Loucy (cell line): ENCODE data around the gene DUS2.
A peak's percentile ranks its signal among the peaks of the same experiment; 100 is the strongest.

Experiments
- H2AFZ ChIP-seq: fragments of 200-600 bp; sonication (generic); 2 replicates; pipeline ENCODE4 v1.6.0; 2016; ENCODE audit warnings: antibody characterized with exemption, mild to moderate bottlenecking, low read length, moderate library complexity
- H3F3A ChIP-seq: fragments of 200-600 bp; 2 replicates; pipeline ENCODE4 v1.6.0; 2016; ENCODE audit warnings: antibody characterized with exemption, low read depth, mild to moderate bottlenecking
- H3K27me3 ChIP-seq: fragments of 200-600 bp; sonication (generic); 2 replicates; pipeline ENCODE4 v1.6.1; 2014; ENCODE audit warnings: low read length, mild to moderate bottlenecking; ENCODE audit not compliant: insufficient read depth, poor library complexity, severe bottlenecking
- H3K36me3 ChIP-seq: fragments of 200-600 bp; sonication (generic); 2 replicates; pipeline ENCODE4 v1.6.1; 2016; ENCODE audit warnings: low read length; ENCODE audit not compliant: insufficient read depth
- H3K4me1 ChIP-seq: fragments of 200-600 bp; sonication (generic); 2 replicates; pipeline ENCODE4 v1.5.1; 2014; ENCODE audit warnings: low read length, mild to moderate bottlenecking; ENCODE audit not compliant: insufficient read depth, poor library complexity, severe bottlenecking
- H3K4me2 ChIP-seq: fragments of 200-600 bp; sonication (generic); 2 replicates; pipeline ENCODE4 v1.6.0; 2014; ENCODE audit warnings: antibody characterized with exemption, low read length, low read depth, mild to moderate bottlenecking; ENCODE audit not compliant: poor library complexity, severe bottlenecking
- H3K4me3 ChIP-seq: fragments of 200-600 bp; sonication (generic); 2 replicates; pipeline ENCODE4 v1.5.1; 2014; ENCODE audit warnings: low read length, mild to moderate bottlenecking, mixed read lengths; ENCODE audit not compliant: poor library complexity, severe bottlenecking
- H3K79me2 ChIP-seq: fragments of 200-600 bp; sonication (generic); 2 replicates; pipeline ENCODE4 v1.6.1; 2014; ENCODE audit warnings: low read length; ENCODE audit not compliant: insufficient read depth
- H3K9ac ChIP-seq: fragments of 200-600 bp; sonication (generic); 2 replicates; pipeline ENCODE4 v1.6.0; 2014; ENCODE audit warnings: mild to moderate bottlenecking, low read depth, low read length, moderate library complexity; ENCODE audit not compliant: poor library complexity, severe bottlenecking
- H3K9me2 ChIP-seq: fragments of 200-600 bp; sonication (generic); replicated peaks from 2 replicates; pipeline ENCODE4 v1.6.1; 2016; ENCODE audit warnings: low read depth, low read length, mixed read lengths
- H3K9me3 ChIP-seq: fragments of 200-600 bp; sonication (generic); 2 replicates; pipeline ENCODE4 v1.6.1; 2014; ENCODE audit warnings: mild to moderate bottlenecking, antibody characterized with exemption, low read length, low read depth; ENCODE audit not compliant: insufficient read depth
- H4K20me1 ChIP-seq: fragments of 200-600 bp; sonication (generic); 2 replicates; pipeline ENCODE4 v1.6.0; 2014; ENCODE audit warnings: antibody characterized with exemption, low read length, mild to moderate bottlenecking; ENCODE audit not compliant: insufficient read depth, poor library complexity, severe bottlenecking
- EZH2phosphoT487 ChIP-seq: fragments of 200-600 bp; IDR thresholded peaks from 2 replicates; pipeline ENCODE4 v1.6.1; 2018; ENCODE audit warnings: antibody characterized with exemption, mild to moderate bottlenecking, moderate library complexity, borderline replicate concordance
- TF ChIP-seq, protein P1 (sequence below): fragments of 200-600 bp; sonication (generic); conservative IDR thresholded peaks from 2 replicates; pipeline ENCODE4 v1.5.1; 2014; ENCODE audit warnings: mild to moderate bottlenecking, antibody characterized with exemption, low read length

Gene DUS2

GRCh38 chr16:68073902-68074760, 51.0 kb downstream of the DUS2 start:
- H3K79me2 ChIP-seq, result peaks cover 59% of the 10 kb centered on the region
- H3K9me2 ChIP-seq, result no peaks in the 10 kb centered on the region
- H3K4me3 ChIP-seq, result peak overlapping the region; percentile 57
- peak overlapping the region; percentile 85 for H3K4me2 ChIP-seq
- peak overlapping the region; percentile 76 for H3K9ac ChIP-seq
- H3K9me3 ChIP-seq, result no peaks in the 10 kb centered on the region
- H3K4me1 ChIP-seq, result peaks cover 87% of the 10 kb centered on the region
- H3K27me3 ChIP-seq, result no peaks in the 10 kb centered on the region
- peaks cover 2% of the 10 kb centered on the region; the same call in 1 of the 2 replicates for H3F3A ChIP-seq
- H4K20me1 ChIP-seq, result no peaks in the 10 kb centered on the region
- H2AFZ ChIP-seq, result no peak overlapping the region
- H3K36me3 ChIP-seq, result 0 out of 2 replicates have a peak, but pooled peaks cover 4% of the 10 kb centered on the region
- TF ChIP-seq, protein P1, sequence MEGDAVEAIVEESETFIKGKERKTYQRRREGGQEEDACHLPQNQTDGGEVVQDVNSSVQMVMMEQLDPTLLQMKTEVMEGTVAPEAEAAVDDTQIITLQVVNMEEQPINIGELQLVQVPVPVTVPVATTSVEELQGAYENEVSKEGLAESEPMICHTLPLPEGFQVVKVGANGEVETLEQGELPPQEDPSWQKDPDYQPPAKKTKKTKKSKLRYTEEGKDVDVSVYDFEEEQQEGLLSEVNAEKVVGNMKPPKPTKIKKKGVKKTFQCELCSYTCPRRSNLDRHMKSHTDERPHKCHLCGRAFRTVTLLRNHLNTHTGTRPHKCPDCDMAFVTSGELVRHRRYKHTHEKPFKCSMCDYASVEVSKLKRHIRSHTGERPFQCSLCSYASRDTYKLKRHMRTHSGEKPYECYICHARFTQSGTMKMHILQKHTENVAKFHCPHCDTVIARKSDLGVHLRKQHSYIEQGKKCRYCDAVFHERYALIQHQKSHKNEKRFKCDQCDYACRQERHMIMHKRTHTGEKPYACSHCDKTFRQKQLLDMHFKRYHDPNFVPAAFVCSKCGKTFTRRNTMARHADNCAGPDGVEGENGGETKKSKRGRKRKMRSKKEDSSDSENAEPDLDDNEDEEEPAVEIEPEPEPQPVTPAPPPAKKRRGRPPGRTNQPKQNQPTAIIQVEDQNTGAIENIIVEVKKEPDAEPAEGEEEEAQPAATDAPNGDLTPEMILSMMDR, result no peak
- no peak for TF ChIP-seq EZH2phosphoT487

DNA sequence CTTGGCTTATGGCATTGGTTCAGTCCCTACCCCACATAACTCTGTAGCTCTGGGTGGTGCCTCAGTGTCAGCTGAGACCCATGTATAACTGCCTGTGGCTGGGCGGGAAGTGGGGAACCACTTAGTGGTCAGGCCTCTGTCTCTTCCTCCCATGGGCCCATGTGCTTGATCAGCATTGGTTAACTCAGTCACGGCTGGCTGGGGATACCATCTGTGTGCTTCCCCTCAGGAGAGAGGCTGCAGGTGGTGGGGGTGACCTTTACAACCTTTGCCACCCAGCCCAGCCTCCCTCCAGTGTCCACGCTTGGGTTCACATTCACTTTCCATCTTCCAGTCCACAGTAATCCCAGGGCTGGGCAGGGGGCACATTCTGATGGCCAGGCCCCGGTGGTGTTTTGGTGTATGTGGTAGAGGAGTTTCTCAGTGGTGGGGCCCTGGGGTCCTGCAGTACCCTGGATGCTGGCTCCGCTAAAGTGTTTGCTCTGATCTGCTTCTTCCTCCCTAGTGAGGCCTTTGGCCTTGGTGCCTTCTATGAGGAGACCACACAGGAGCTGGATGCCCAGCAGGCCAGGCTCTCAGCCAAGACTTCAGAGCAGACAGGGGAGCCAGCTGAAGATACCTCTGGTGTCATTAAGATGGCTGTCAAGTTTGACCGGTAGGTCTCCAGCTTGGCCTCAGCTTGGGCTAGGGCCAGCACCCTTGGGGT, 51.9 kb downstream of the DUS2 start:
- Histone ChIP-seq H2AFZ (no peak overlapping the region), H3K27me3 (no peaks in the 10 kb centered on the region), H3F3A (peaks cover 5% of the 10 kb centered on the region; the same call in 1 of the 2 replicates), H3K36me3 (0 out of 2 replicates have a peak, but pooled peaks cover 4% of the 10 kb centered on the region), H3K4me1 (peaks cover 85% of the 10 kb centered on the region), H3K9ac (peak overlapping the region; percentile 77), H3K4me3 (peak overlapping the region; percentile 57), H3K4me2 (peak overlapping the region; percentile 85), H4K20me1 (no peaks in the 10 kb centered on the region), H3K9me3 (no peaks in the 10 kb centered on the region), H3K79me2 (peaks cover 59% of the 10 kb centered on the region), H3K9me2 (no peaks in the 10 kb centered on the region)
- TF ChIP-seq, protein P1, result no peak
- no peak for TF ChIP-seq EZH2phosphoT487

- Histone ChIP-seq H3K4me2 (peak overlapping the region; percentile 85), H3K27me3 (no peaks in the 10 kb centered on the region), H3K4me1 (peaks cover 83% of the 10 kb centered on the region), H3K9ac (peak overlapping the region; percentile 77), H4K20me1 (no peaks in the 10 kb centered on the region), H2AFZ (no peak overlapping the region), H3F3A (peaks cover 11% of the 10 kb centered on the region; the same call in 1 of the 2 replicates), H3K36me3 (0 out of 2 replicates have a peak, but pooled peaks cover 4% of the 10 kb centered on the region), H3K4me3 (peak overlapping the region; percentile 52), H3K9me2 (no peaks in the 10 kb centered on the region), H3K79me2 (peaks cover 59% of the 10 kb centered on the region), H3K9me3 (no peaks in the 10 kb centered on the region)
- TF ChIP-seq, protein P1, result no peak
- TF ChIP-seq EZH2phosphoT487, result no peak
Observed at GRCh38 chr16:68075980-68076379, 52.9 kb downstream of the DUS2 start.
